Fibroblast of skin of right quadriceps (primary cell): ENCODE results near the gene AGAP1.

ENCODE experiments used
- DNase-seq: peaks from one replicate; pipeline ENCODE4 v3.0.0-alpha.2; 2013

The AGAP1 gene

DNA sequence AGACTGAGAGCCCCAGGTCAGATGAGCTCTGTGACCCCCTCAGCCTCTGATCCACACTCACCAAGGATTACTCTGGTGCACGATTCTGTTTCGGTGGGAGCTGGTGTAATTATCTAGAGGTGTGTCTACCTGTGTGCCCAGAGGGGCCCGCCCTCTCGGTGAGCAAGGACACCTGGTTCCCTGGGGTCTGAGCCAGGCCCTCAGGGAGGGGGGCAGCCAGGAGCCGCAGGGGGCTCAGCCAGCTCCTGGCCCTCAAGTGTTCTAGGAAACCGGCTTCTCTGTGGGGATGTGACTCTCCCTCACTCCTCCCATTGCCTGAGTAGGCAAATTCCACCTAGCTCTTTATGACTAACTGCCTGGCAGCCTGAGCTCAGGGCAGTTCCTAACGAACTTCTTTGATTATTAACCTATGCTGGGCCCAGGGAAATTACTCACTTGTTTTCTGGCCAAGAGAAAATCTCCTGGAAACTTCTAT, 17.4 kb downstream of the AGAP1 start:
- peak; percentile 84 for DNase-seq

DNA sequence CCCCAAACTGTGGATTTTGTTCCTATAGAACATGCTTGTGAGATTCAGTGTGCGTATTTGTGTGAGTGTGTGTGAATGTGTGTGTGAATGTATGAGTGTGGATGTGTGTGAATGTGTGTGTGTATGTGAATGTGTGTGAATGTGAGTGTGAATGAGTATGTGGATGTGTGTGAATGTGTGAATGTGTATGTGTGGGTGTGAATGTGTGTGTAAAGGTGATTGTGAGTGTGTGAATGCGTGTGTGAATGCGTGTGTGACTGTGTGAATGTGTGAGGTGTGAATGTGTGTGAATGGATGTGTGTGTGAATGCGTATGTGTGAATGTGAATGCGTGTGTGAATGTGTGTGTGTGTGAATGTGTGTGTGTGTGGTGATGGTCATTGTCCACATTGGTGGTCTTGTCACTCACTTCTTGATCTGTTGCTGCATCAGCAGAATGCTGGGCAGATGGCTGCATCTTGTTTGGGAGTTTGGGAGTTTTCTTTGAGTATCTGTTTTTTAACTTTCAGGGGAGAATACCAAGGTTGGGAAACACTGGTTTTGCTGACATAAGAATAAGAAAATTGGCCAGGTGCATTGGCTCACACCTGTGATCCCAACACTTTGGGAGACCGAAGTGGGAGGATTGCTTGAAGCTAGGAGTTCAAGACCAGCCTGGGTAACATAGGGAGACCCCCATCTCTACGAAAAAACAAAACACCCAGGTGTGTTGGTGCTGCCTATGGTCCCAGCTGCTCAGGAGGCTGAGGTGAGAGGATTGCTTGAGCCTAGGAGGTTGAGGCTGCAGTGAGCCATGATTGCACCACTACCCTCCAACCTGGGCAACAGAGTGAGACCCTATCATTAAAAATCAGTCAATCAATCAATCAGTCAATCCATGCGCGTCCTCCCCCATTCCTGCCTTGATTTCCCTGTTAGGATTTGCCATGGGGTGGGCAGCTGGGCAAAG, 18.2 kb downstream of the AGAP1 start:
- no peak for DNase-seq

DNA sequence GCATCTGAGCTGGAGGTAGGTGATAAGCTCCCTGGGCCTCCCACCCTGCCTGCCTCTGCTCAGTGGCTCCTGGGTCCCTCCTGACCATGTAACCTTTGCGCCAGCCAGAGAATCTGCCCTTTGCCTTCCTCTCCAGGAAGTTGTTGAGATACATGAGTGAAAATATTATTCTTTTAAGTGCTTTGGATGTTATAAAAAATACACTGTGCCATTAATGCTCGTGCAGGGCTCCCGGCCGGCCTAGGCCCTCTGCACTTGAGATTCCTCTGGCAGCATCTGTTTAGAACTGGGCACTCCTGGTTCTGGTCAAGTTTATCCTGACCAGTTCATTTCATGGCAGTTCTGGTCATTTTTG, 18.8 kb downstream of the AGAP1 start:
- DNase-seq = no peak

DNA sequence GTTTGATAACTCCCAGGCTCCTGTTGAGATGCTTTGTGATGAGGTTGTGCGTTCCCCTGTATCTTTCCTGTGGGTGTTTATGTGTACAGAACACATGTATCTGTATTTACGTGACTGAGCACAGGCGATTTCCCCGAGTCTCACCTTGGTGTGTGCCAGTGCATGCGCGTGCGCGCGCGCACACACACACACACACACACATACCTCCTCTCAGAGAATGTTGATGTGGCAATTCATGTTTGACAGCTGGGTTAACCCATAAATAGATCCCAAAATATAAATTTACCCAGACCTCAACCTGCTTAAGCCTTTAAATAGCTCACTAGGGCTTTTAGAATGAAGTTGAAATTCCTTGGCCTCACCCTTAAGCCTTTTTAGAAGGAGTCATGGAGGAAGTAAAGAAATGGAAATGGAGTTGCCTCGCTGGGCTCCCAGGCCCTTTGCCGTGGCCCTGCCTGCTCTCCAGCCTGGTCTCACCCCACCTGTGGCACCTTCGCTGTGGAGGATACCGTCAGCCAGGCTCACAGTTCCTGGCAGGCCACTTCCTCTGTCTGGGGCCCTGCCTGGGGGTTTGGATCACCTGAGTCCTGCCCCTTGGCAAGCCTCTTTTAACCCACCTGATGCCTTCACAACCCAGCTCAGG, 20.3 kb downstream of the AGAP1 start:
- DNase-seq = no peak

DNA sequence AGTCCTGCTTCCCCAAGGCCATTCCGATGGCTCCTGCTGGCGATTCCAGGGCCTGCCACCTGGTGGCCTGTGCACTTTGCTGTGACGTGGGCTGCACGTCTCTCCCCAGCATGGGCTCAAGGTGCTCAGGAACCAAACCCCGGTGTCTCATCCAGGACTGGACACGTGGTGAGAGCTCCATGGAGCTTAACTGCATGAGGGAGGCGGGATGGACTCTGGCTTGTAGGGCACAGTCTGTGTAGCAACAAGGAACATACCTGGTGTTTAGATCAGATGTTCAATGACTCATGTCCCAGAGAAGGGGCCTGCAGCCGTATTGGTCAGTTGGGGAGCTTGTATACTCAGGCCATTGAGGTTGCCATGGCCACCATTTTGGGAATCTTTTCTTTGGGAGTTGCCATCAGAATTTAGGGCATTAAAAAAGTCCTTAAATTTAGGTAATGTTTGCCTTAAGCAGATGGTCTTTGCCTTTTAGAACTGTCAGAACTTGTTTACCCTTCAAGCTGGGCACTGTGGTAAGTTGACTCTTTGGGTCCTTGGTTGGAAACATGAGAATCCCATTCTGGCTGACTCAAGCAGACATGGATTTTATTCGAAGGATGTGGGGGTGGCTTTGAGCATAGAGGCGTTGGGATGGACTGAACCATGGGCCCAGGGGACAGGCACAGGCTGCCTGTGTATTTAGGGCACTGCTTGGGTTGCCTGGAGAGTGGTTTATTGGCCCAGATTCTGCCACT, 21.0 kb downstream of the AGAP1 start:
- no peak for DNase-seq

DNA sequence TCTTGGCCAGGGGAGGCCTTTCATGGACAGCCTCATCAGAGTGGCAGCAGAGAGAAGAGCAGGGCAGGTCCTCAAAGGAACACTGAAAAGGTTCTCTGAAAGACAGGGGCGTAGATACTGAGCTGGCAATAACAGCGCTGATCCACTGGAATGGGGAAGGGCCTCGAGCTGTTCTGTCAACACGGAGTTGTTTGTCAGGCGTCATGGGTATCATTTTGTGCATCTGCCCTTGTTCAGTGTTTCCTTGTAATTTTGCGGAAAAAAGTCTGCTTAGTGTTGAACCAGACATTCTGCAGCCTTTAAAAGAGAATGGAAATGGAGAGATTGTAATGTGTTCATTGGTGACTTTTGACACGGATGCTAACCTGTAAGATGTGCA, 21.5 kb downstream of the AGAP1 start:
- no peak for DNase-seq

DNA sequence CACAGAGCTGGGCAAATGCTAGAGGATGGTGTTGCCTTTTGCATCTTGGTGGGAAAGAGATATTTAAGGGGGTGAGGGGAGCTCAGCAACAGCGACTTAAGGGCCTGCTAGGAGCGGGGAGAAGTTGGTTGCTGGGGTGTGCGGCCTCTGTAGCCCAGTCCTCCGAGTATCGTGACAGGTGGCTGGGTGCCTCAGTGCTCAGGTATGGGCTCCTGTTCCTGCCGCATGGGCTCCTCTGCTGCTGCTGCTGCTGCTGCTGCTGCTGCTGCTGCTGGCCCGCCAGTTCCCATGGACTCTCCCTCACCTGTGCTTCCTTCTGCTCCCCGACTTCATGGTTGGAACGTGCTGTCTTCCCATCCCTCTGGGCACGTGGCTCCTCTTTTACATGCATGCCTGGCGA, 22.0 kb downstream of the AGAP1 start:
- DNase-seq = no peak

DNA sequence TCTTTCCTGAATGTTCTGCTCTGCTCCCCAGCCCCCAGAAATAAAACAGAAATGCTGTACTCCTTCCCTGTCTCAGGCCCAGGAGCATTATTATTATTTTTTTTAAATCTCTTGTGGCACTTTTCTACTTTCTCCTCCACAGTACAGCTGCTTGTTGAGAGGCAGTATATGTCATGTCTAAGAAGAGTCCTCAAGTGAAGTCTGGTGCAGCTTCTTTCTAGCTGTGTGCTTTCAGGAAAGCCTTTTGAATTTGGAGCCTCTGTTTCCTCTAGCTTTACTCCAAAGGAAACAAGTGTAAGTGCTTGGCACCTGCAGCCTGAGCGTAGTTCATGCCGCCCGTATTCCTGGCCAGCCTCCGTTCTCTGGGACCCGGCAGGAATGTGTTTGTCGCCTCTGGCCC, 22.4 kb downstream of the AGAP1 start:
- DNase-seq = no peak

DNA sequence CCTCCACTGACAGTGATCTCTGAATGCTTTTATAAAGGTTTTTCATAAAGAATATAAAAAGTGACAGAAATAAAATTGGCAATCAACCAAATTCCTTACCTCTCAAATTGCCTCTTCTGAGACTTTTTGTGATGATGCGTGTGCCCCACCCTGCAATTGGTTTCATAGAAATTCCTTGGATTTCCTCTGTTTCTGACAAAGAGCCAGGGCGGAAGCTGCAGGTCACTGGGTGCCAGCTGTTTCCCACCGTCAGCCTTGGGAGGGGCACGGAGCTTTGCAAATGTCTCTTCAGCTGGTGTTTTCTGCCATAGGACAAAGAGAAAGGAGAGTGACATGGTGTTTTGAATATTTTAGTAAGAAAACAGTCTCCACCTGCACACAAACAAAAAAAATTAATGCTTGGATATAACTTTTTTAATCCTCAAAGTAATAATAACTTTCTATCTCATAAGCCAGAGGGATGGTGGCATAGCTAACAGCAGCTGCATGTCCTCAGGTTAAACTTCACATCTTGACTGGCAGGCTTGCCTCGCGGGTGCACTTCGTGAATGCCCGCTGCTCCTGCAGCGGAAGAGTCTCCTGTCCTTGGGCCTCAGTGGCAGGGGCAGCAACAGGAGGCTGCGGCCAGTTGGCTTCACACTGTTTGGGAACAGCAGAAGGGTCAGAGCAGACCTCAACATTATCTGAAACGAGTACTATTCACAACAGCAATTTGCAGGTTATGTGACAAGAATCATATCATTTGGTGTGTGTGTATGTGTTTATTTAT, 24.7 kb downstream of the AGAP1 start:
- DNase-seq = peak; percentile 25

DNA sequence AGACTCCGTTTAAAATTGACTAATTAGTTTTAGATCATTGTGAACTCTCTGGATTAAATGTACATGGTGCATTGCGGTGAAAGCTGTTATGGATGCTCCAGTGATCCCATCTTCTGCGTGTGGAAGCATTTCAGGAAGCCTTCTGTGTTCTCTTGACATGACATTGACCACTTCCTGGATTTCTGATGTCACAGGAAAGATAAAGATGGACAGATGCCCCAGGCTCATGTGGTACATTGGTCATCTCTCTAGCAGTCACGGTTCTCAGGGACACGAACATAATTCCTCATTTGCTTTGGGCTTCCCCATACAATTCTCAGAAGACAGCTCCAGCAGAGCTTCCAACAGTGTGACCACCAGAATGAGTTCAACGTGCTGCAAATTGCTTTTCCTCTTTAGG, 26.9 kb downstream of the AGAP1 start:
- no peak for DNase-seq

DNA sequence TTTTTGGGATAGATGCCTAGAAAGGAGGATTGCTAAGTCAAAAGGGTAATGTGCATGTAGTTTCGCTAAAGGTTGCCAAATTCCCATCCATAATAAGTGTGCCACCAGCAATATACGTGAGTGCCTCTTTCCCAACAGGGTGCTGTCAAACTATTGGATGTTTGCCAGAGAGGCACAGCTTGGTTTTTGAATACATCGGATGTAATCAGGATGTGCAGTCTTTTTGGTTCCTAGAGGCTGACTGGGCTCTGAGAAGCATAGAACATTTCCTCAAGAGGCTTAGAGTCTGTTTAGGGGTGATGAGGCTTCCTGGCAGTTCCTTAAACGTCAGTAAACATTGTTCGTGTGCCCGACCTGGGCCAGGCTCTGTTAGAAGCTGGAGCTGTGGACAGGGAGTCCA, 28.0 kb downstream of the AGAP1 start:
- DNase-seq = peak; percentile 26

DNA sequence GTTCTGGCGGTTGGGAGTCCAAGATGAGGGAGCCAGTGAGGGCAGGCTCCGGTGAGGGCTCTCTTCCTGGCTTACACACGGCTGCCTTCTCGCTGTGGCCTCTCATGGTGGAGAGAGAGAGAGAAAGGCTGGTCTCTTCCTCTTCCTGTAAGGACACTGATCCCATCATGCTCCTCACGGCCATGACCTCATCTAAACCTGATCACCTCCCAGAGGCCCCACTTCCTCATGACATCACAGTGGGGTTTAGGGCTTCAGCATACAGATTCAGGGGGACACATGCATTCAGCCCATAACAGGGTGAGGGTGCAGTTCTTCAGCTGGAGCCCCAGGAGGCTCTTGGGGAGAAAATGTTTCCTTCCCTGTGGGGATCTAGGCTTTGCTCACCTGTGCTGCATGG, 29.2 kb downstream of the AGAP1 start:
- no peak for DNase-seq

DNA sequence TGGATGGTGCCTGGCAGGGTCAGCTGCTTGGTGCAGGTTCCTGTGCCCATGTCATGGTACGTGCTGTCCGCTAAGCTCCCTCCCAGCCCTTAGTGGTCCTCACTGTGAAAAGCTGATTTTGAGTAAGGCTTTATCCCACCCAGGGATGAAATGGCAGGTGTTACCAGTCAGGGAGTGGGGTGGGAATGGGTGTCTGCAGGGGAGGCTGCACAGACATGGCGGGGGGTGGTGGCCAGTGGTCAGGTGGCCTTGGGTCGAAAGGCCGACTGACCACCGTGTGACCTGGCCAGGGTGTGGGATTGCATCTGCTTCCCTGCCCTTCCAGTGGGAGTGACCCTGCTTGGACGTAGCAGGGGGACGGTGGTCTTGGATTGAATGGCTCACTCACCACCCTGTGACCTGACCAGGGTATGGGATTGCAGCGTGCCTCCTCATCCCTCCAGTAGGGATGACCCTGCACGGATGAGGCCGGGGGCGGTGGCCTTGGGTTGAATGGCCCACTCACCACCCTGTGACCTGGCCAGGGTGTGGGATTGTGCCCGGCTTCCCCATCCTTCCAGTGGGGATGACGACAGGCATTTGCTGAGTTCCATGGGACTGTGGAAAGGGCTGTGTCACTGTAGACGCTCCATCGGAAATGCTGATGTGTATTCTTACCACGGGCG, 29.8 kb downstream of the AGAP1 start:
- DNase-seq = no peak

DNA sequence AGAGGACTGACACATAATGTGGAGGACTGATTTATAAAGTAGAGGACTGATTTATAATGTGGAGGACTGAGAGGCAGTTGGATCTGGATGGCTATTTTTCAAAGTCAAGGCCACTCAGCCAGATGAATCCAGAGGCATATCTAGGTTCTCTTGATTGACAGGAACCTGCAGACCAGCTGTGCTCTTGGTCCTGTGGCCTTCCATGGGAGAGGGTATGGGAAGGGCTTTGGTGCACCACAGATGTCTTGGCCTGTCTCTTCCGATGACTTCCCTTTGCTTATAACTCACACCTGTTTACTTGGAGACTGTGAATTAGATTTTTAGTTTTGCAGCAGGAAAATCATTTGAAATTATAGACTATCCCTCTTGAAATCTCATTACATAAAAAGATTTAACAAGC, 32.3 kb downstream of the AGAP1 start:
- no peak for DNase-seq

DNA sequence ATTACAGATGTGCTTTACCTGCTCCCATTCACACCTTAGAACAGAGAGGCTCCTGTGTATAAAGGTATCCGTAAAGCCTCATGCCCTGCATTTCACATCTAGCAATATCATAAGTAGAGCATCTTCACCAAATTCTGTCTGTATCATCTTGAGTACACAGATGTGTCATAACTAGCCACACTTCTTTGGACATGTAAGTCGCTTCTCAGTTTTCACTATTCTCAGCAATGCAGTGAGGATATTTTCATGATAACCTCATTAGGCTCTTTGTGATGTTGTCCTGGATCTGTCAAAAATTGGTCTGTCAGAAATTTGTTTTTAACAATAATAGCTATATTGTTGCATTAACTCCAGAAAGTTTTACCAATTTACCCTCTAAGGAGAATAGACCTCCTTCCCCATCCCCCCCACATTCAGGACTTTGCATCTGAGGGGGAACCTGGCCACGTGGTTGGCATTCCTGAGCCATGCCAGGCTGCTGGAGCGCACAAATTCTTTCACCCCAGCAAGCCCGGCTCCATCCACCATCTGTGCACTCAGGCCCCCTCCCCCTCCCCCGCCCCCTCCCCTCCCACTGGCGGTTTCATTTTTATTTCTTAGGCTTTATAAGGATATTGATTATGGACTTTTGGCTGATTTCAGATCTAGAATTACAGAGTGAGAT, 34.1 kb downstream of the AGAP1 start:
- no peak for DNase-seq

DNA sequence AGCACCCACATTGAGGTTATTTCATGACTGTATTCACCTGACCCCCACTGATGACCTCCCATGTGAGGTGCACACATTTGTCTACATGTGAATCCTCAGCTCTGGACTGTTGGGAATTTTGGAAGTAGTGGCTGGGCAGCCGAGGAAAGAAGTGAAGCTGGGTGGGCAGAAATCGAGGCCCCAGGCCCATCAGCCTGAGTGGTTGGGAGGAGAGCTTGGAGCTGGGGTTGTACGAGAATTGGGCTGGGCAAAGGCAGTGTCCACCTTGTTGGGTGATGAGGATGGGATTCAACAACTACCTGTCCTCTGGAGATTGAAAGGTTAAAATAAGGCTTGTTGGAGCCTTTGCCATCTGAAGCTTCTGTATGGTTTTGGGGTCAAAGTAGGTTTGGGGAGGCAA, 35.8 kb downstream of the AGAP1 start:
- no peak for DNase-seq

DNA sequence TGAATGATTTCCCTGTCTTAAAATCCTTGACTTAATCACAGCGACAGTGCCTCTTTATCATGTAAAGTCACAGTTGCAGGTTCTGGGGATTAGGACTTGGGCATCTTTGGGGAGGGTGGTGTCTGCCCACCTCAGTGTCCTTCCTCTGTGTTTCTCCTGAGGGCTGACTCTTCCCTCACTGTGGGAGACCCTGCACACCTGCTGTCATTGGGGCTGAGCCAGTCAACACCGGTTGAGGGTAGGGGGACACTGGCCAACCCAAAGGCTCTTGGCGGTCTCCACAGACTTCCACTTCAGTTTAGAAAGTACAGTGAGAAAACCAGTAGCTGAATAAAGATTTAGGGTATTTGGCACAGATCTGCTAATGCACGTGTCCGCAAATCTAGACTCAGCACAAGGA, 36.9 kb downstream of the AGAP1 start:
- no peak for DNase-seq

DNA sequence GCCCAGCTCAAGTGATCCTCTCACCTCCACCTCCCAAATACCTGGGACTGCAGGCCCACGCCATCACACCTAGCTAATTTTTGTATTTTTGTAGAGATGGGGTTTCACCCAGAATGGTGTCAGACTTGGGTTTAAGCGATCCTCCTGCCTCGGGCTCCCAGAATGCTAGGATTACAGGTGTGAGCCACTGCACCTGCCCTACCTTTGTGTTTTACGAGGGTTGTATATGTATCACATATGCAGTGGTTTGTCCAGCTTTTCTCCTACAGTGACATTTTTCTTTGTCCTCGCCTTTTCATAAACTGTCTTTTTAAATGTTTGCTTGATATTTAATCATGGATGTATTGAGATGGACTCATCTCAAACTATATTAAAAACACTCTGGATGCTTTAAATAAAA, 38.5 kb downstream of the AGAP1 start:
- DNase-seq = no peak

DNA sequence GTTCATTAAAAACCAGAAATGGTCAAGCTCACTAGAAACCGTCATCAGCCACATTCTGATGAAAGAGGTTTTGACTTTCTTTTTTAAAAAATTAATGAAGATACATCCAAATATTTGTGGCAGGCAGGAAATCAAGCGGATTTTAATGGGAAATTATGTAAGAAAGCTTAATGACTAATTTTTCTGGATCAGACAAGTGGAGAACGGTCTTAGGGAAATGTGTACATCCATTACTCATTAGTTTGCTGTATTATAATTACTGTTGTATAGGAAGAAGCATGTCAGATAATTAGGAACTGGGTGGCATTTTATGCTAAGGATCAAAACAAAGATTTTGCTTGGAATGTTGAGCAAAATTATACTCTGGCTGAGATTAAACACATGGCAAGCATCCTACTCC, 39.4 kb downstream of the AGAP1 start:
- peak; percentile 12 for DNase-seq

DNA sequence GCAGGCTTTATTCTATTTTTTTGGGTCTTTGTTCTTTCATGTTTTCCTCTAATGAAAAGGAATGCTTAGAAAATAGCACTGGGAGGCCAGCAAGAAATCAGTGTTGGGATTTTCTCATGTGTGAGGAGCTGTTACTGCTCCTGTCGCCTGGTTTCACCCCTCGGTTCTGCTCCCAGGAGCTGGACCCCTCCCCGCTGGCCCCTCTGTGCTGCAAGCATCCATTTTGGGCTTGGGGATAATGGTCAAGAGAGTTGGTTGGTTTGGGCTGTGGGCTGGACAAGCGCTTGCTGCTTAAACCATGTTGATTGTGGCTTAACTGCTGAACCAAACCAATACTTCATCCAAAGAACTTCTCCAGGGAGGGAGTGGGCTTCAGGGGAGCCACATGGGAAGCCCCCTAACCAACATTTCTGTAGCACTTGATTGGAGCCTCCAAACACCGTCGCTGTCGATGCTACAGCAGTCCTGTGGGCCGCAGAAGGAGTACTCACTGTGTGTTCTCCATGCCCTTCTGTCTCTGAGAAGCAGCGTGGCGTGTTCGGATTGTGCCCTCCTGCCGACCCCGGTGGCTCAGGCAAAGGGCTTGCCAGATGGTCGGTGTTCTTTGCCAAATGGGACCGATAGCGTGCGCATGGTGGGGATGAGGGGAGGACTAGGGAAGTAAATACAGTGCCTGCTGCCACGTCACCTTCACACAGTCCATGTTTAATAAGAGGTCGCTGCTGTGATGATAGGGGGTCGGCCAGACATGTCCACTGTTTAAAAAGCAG, 40.0 kb downstream of the AGAP1 start:
- no peak for DNase-seq
